ENCODE results near the gene OTUB1. TPM values are rescaled to one million over a fixed set of nuclear protein-coding genes. Genes with fewer than 3 reads are reported as not detected.
"Not testable (repeated sequence)": the region's sequence is repeated elsewhere in the genome, so short reads cannot be mapped to it uniquely, and the experiment has no call there.

Gene OTUB1
- total RNA-seq, 6 experiments from 2014 or later: 23.2 to 35.3 (median 24.7) TPM

DNA sequence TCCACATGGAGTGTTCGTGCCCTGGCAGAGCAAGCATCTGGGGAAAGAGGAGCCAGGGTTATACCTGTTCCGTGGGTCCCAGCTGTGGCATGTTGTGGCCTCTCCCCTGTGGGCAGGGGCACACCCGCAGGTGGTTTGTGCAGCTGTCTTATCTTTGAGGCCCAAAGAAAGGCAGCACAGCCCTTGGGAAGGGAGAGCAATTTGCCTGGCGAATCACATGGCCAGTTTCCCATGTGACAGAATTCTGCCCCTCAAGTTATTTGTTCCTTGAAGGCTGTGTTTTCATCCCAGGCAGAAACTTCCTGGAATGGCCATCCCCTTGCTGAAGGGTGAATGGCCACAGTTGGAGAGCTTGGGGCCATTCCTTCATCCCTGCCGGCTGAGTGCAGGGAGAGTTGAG, 28.2 kb upstream of the OTUB1 start:
- Histone ChIP-seq H3K27ac (no peak overlapping the region), H3K27me3 (no peaks in the 10 kb centered on the region), H3K9me3 (no peaks in the 10 kb centered on the region), H3K4me3 (no peak overlapping the region), H3K36me3 (peaks cover 0 to 5% (median 0%) of the 10 kb centered on the region in 4 donors), H3K4me1 (no peaks in the 10 kb centered on the region)
- WGBS (ENCODE audit: insufficient coverage, low coverage, low lambda C conversion rate, missing lambda C conversion rate): 100% methylated on average over 1 of the region's 5 CpGs
- intact Hi-C loops (cut with DNase I): no loop called here
- TF ChIP-seq POLR2A (IDR thresholded peaks at IDR 0.05): no peak
- TF ChIP-seq, protein P1, sequence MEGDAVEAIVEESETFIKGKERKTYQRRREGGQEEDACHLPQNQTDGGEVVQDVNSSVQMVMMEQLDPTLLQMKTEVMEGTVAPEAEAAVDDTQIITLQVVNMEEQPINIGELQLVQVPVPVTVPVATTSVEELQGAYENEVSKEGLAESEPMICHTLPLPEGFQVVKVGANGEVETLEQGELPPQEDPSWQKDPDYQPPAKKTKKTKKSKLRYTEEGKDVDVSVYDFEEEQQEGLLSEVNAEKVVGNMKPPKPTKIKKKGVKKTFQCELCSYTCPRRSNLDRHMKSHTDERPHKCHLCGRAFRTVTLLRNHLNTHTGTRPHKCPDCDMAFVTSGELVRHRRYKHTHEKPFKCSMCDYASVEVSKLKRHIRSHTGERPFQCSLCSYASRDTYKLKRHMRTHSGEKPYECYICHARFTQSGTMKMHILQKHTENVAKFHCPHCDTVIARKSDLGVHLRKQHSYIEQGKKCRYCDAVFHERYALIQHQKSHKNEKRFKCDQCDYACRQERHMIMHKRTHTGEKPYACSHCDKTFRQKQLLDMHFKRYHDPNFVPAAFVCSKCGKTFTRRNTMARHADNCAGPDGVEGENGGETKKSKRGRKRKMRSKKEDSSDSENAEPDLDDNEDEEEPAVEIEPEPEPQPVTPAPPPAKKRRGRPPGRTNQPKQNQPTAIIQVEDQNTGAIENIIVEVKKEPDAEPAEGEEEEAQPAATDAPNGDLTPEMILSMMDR (IDR thresholded peaks at IDR 0.05): no peak
- no peak for ATAC-seq
- DNase-seq: no peak

- Histone ChIP-seq H3K36me3 (no peaks in the 10 kb centered on the region), H3K9me3 (no peaks in the 10 kb centered on the region), H3K4me3 (no peak overlapping the region), H3K27me3 (no peaks in the 10 kb centered on the region), H3K27ac (no peak overlapping the region), H3K4me1 (no peaks in the 10 kb centered on the region)
- TF ChIP-seq, protein P1 (IDR thresholded peaks at IDR 0.05): no peak
- TF ChIP-seq POLR2A (IDR thresholded peaks at IDR 0.05): no peak
- WGBS (ENCODE audit: insufficient coverage, low coverage, low lambda C conversion rate, missing lambda C conversion rate): 53% methylated on average over 6 of the region's 19 CpGs
- peak in 3 of 4 donors; percentile 16 to 44 (median 33) for ATAC-seq
- DNase-seq: no peak
- intact Hi-C loops (cut with DNase I): no loop called here
Measured at GRCh38 chr11:63961608-63962412, 24.4 kb upstream of the OTUB1 start.

- H3K9me3 ChIP-seq; H3K27ac ChIP-seq; intact Hi-C loops (cut with DNase I); ATAC-seq; H3K36me3 ChIP-seq; H3K27me3 ChIP-seq; H3K4me3 ChIP-seq; DNase-seq; H3K4me1 ChIP-seq: not testable (repeated sequence)
- 100% methylated on average over 4 of the region's 4 CpGs for WGBS (ENCODE audit: insufficient coverage, low coverage, low lambda C conversion rate, missing lambda C conversion rate)
Measured at GRCh38 chr11:63963895-63964294, 22.3 kb upstream of the OTUB1 start.

- ATAC-seq (no peak), DNase-seq (no peak)
- Histone ChIP-seq H3K27ac (no peak overlapping the region), H3K9me3 (no peaks in the 10 kb centered on the region), H3K4me1 (no peaks in the 10 kb centered on the region), H3K36me3 (no peaks in the 10 kb centered on the region), H3K4me3 (no peak overlapping the region), H3K27me3 (no peaks in the 10 kb centered on the region)
- intact Hi-C loops (cut with DNase I): no loop called here
- TF ChIP-seq POLR2A (IDR thresholded peaks at IDR 0.05): no peak
- TF ChIP-seq, protein P1 (IDR thresholded peaks at IDR 0.05): no peak
- WGBS (ENCODE audit: insufficient coverage, low coverage, low lambda C conversion rate, missing lambda C conversion rate): 90% methylated on average over 1 of the region's 1 CpG
Measured at GRCh38 chr11:63966444-63966843, 19.8 kb upstream of the OTUB1 start.

GRCh38 chr11:63969461-63969860, 16.8 kb upstream of the OTUB1 start:
- Histone ChIP-seq H3K27ac (no peak overlapping the region), H3K36me3 (no peaks in the 10 kb centered on the region), H3K4me1 (no peaks in the 10 kb centered on the region), H3K4me3 (no peak overlapping the region), H3K9me3 (no peaks in the 10 kb centered on the region), H3K27me3 (no peaks in the 10 kb centered on the region)
- TF ChIP-seq POLR2A (IDR thresholded peaks at IDR 0.05): no peak
- TF ChIP-seq, protein P1 (IDR thresholded peaks at IDR 0.05): no peak
- 60% methylated on average over 2 of the region's 2 CpGs for WGBS (ENCODE audit: insufficient coverage, low coverage, low lambda C conversion rate, missing lambda C conversion rate)
- ATAC-seq (no peak), DNase-seq (no peak)
- intact Hi-C loops (cut with DNase I): no loop called here

Measured in right lobe of liver (tissue), 6 donors.